SU-DHL-6 (cell line): ENCODE data around the gene TTF1.

Source experiments
- H2AFZ ChIP-seq: fragments of 200-600 bp; sonication (generic); 2 replicates; pipeline ENCODE4 v1.6.1; 2014; ENCODE audit warnings: low read depth, mild to moderate bottlenecking, moderate library complexity, mixed read lengths, antibody characterized with exemption, low read length; ENCODE audit not compliant: severe bottlenecking
- H3F3A ChIP-seq: fragments of 200-600 bp; shearing (Covaris generic); 2 replicates; pipeline ENCODE4 v1.6.0; 2016; ENCODE audit warnings: antibody characterized with exemption, mild to moderate bottlenecking; ENCODE audit not compliant: insufficient read depth
- H3K27ac ChIP-seq: fragments of 200-600 bp; sonication (generic); 2 replicates; pipeline ENCODE4 v1.5.1; 2016; ENCODE audit warnings: low read depth, mild to moderate bottlenecking, low read length, moderate library complexity, mixed read lengths
- H3K27me3 ChIP-seq: fragments of 200-600 bp; sonication (generic), shearing (Covaris generic); 2 replicates; pipeline ENCODE4 v1.6.0; 2014; ENCODE audit warnings: mild to moderate bottlenecking, low read length
- H3K36me3 ChIP-seq: fragments of 200-600 bp; sonication (generic); 2 replicates; pipeline ENCODE4 v1.6.1; 2014; ENCODE audit warnings: mild to moderate bottlenecking, low read length, mixed read lengths
- H3K4me2 ChIP-seq: fragments of 300-600, 200-600 bp; shearing (Covaris generic), sonication (generic); 2 replicates; pipeline ENCODE4 v1.6.0; 2014; ENCODE audit warnings: low read length, low read depth, mild to moderate bottlenecking; ENCODE audit not compliant: poor library complexity, severe bottlenecking
- H3K4me3 ChIP-seq: fragments of 200-600 bp; sonication (generic); 2 replicates; pipeline ENCODE4 v1.5.1; 2014; ENCODE audit warnings: antibody characterized with exemption, low read length, mild to moderate bottlenecking, mixed read lengths; ENCODE audit not compliant: insufficient read depth, poor library complexity, severe bottlenecking
- H3K79me2 ChIP-seq: fragments of 200-600 bp; sonication (generic); 2 replicates; pipeline ENCODE4 v1.6.1; 2014; ENCODE audit warnings: mild to moderate bottlenecking, low read length, moderate library complexity; ENCODE audit not compliant: insufficient read depth
- H3K9ac ChIP-seq: fragments of 200-600 bp; sonication (generic); 2 replicates; pipeline ENCODE4 v1.7.0; 2014; ENCODE audit warnings: mild to moderate bottlenecking, low read length
- H3K9me2 ChIP-seq: fragments of 200-600 bp; sonication (generic); replicated peaks from 2 replicates; pipeline ENCODE4 v1.6.1; 2014; ENCODE audit warnings: low read length; ENCODE audit not compliant: insufficient read depth
- H3K9me3 ChIP-seq: fragments of 200-600 bp; sonication (generic); 2 replicates; pipeline ENCODE4 v1.6.1; 2014; ENCODE audit warnings: low read length, mixed read lengths; ENCODE audit not compliant: insufficient read depth
- H4K20me1 ChIP-seq: fragments of 200-600 bp; sonication (generic); 2 replicates; pipeline ENCODE4 v1.6.1; 2014; ENCODE audit warnings: low read depth, mild to moderate bottlenecking, antibody characterized with exemption, low read length, moderate library complexity, mixed read lengths
- EZH2phosphoT487 ChIP-seq: fragments of 200-600 bp; sonication (generic), shearing (Covaris generic); conservative IDR thresholded peaks from 2 replicates; pipeline ENCODE4 v1.6.1; 2018; ENCODE audit warnings: mild to moderate bottlenecking, antibody characterized with exemption, low read length, moderate library complexity, mixed read lengths
- TF ChIP-seq, protein P1 (sequence below): fragments of 200-600 bp; sonication (generic); IDR thresholded peaks from one replicate; pipeline ENCODE4 v1.5.1; 2017; ENCODE audit warnings: antibody characterized with exemption, mild to moderate bottlenecking, low read length, moderate library complexity; ENCODE audit not compliant: insufficient read depth, poor library complexity, severe bottlenecking

TTF1 gene

DNA sequence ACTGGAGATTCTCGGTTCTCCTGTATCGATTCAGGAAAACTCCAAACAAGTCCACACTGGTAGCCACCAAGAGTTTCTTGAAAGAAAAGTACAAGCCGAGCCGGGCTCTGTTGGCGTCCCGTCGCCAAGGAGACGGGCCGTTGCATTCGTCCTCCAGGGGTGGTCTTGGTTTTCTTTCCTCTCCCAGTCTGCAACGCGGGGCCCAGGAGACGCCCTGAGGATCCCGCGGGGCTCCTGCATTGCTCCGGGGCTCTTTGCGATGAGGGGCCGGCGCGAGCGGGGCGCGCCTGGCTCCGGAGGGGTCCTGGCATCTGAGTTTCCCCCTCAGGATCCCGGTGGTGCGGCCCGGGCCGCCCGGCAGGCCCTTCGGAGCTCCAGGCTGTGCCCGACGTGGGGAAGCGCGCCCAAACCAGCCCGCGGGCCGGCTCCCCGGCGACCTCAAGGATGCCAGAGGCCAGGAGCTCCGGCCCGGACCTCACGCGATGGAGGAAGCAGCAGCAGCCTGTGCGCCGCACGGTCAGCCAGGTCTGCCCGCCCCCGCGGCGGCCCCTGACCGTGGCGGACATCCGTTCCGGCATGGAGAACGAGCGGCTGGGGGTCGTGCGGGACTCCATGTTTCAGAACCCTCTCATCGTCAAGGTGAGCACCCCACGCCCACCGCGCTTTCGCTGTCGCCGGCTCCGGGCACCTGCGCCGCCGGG lies 3.3 kb upstream of the TTF1 start, which contains the start of gene CFAP77:
TSS of gene CFAP77 (plus strand) at position 384 of the 701 bp plus-strand sequence. CDS start at position 445, 61 bp downstream.
- Histone ChIP-seq H3K36me3 (no peaks in the 10 kb centered on the region), H3K9me3 (no peaks in the 10 kb centered on the region), H3K9me2 (no peaks in the 10 kb centered on the region), H3K4me2 (peak within 1 kb of the TSS; percentile 39), H3K79me2 (peaks cover 15% of the 10 kb centered on the region), H3K4me3 (no peak within 1 kb of the TSS), H4K20me1 (no peaks in the 10 kb centered on the region), H2AFZ (peak within 1 kb of the TSS; percentile 43), H3F3A (no peaks in the 10 kb centered on the region; the same call in none of the 2 replicates), H3K9ac (no peak within 1 kb of the TSS), H3K27ac (no peak within 1 kb of the TSS), H3K27me3 (no peaks in the 10 kb centered on the region)
- no peak for TF ChIP-seq EZH2phosphoT487
- TF ChIP-seq, protein P1, sequence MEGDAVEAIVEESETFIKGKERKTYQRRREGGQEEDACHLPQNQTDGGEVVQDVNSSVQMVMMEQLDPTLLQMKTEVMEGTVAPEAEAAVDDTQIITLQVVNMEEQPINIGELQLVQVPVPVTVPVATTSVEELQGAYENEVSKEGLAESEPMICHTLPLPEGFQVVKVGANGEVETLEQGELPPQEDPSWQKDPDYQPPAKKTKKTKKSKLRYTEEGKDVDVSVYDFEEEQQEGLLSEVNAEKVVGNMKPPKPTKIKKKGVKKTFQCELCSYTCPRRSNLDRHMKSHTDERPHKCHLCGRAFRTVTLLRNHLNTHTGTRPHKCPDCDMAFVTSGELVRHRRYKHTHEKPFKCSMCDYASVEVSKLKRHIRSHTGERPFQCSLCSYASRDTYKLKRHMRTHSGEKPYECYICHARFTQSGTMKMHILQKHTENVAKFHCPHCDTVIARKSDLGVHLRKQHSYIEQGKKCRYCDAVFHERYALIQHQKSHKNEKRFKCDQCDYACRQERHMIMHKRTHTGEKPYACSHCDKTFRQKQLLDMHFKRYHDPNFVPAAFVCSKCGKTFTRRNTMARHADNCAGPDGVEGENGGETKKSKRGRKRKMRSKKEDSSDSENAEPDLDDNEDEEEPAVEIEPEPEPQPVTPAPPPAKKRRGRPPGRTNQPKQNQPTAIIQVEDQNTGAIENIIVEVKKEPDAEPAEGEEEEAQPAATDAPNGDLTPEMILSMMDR: no peak

DNA sequence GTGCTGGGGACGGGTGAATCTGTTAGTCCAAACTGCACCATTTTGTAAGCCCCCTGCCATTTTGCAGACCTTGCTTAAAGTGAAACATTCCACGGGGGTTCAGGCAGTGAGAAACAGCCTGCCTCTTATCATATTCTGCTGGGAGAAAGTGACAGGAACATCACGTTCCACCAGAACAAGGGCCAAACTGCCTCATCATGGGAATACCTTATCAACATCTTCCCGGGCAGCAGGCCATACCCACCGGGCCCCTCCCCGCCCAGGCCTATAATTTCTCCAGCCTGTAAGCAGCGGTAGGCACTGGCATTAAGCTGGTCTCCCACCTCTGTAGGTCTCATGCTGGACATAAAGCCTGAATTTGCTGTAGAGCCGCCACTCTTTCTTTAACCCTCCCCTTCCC lies 1.9 kb upstream of the TTF1 start:
- Histone ChIP-seq H3K9ac (no peak overlapping the region), H3K4me2 (no peak overlapping the region), H3K27me3 (no peaks in the 10 kb centered on the region), H4K20me1 (0 out of 2 replicates have a peak, but pooled peaks cover 5% of the 10 kb centered on the region), H2AFZ (no peak overlapping the region), H3K9me3 (no peaks in the 10 kb centered on the region), H3K79me2 (peaks cover 28% of the 10 kb centered on the region), H3K36me3 (peaks cover 3% of the 10 kb centered on the region; the same call in 1 of the 2 replicates), H3K4me3 (no peak overlapping the region), H3K27ac (no peak overlapping the region), H3F3A (no peaks in the 10 kb centered on the region; the same call in none of the 2 replicates), H3K9me2 (no peaks in the 10 kb centered on the region)
- TF ChIP-seq EZH2phosphoT487: no peak
- TF ChIP-seq, protein P1: no peak

DNA sequence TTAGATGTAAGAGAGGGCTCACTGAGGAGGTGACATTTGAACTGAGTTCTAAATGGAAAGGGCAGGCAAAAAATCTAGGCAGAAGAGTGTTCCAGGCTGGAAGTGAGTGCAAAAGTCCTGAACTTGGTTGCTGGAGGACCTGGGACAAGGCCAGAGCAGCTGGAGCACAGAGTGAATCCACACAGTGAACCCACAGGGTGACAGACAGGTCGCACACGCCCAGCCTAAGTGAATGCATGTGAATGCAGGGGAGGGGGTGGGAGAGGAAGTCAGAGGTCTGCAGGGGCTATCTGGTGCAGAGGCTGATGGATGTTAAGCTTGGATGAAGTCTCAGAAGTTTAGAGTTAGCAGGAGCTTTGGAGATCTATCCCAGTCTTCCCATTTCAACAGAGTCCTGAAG lies 556 bp upstream of the TTF1 start:
- Histone ChIP-seq H3K79me2 (peaks cover 35% of the 10 kb centered on the region), H2AFZ (peak overlapping the region; percentile 65), H3K9me3 (no peaks in the 10 kb centered on the region), H3K4me3 (no peak overlapping the region), H3K27ac (no peak overlapping the region), H3K27me3 (no peaks in the 10 kb centered on the region), H3K4me2 (peak overlapping the region; percentile 45), H3F3A (no peaks in the 10 kb centered on the region; the same call in none of the 2 replicates), H3K9ac (peak overlapping the region; percentile 72; the same call in 1 of the 2 replicates), H3K9me2 (no peaks in the 10 kb centered on the region), H4K20me1 (0 out of 2 replicates have a peak, but pooled peaks cover 5% of the 10 kb centered on the region), H3K36me3 (peaks cover 5% of the 10 kb centered on the region; the same call in 1 of the 2 replicates)
- TF ChIP-seq EZH2phosphoT487: no peak

DNA sequence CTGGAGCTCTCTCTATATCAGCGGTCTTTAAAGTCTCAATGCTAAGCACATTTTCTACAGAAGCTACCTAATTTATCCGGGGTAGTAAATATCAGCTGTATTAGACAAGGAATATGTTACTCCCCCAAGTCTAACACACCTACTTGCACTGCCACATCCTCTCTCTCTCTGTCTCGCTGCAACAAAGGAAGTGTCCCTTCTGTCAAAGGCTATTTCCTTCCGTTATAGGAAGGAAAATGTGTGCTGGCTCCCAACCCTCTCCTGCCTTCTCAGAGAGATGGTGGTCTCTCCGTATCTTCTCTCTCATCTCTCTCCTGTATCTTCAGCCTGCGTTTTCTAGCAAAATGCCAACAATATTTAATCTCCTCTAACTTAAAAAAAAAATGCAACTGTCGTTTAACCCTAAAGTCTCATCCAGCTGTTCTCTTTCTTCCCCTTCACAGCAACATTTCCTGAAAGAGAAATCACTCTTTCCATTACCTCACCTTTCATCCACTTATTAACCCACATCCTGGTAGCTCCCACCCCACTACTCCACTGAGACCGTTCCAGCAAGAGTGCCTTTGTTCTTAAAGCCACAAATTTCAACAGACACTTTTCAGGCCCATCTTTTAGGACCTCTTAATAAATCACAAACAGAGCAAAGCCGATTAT lies 2.3 kb downstream of the TTF1 start:
- H3F3A ChIP-seq: peaks cover 4% of the 10 kb centered on the region
- H3K27ac ChIP-seq: no peak overlapping the region
- H2AFZ ChIP-seq: no peak overlapping the region
- peaks cover 8% of the 10 kb centered on the region; the same call in 1 of the 2 replicates for H3K36me3 ChIP-seq
- H3K27me3 ChIP-seq: no peaks in the 10 kb centered on the region
- H3K79me2 ChIP-seq: peaks cover 40% of the 10 kb centered on the region
- H3K4me2 ChIP-seq: peak overlapping the region; percentile 36
- TF ChIP-seq EZH2phosphoT487: no peak
- TF ChIP-seq, protein P1: no peak
- no peaks in the 10 kb centered on the region for H3K9me3 ChIP-seq
- H4K20me1 ChIP-seq: 0 out of 2 replicates have a peak, but pooled peaks cover 5% of the 10 kb centered on the region
- H3K9me2 ChIP-seq: no peaks in the 10 kb centered on the region
- no peak overlapping the region for H3K9ac ChIP-seq
- H3K4me3 ChIP-seq: no peak overlapping the region
